ENCODE data around the gene LASP1NB.

- TF ChIP-seq CTCF (conservative IDR thresholded peaks at IDR 0.05 in 1 of 2, IDR thresholded peaks at IDR 0.05 in 1 of 2; ENCODE audit: extremely low read depth in 1 of 2, insufficient read depth in 1 of 2, low read depth in 1 of 2, low read length in 2 of 2) (no peak), EZH2 (IDR thresholded peaks at IDR 0.05; ENCODE audit: borderline replicate concordance, low read length) (no peak)
These were observed 8.2 kb upstream of the LASP1NB start for GRCh38 chr17:38917259-38917658.
